ENCODE measurements around the gene KCNIP1.

- TF ChIP-seq EZH2 (IDR thresholded peaks at IDR 0.05): no peak
- no peak for TF ChIP-seq POLR2AphosphoS5 (IDR thresholded peaks at IDR 0.05; ENCODE audit: borderline replicate concordance, low read depth, low read length)
- no peak for TF ChIP-seq FOXP2 (optimal IDR thresholded peaks at IDR 0.05; ENCODE audit: control extremely low read depth, extremely low read length, insufficient read depth)
Measured at GRCh38 chr5:170751631-170752030, 247.8 kb downstream of the KCNIP1 start.
